ENCODE results near the gene DYNC1I1.

The DYNC1I1 gene

GRCh38 chr7:95861041-95861440 lies 88.7 kb downstream of the DYNC1I1 start:
- no peak for DNase-seq (ENCODE audit: low spot score)

- DNase-seq (ENCODE audit: low spot score) = no peak
Measured at GRCh38 chr7:95863623-95864022, 91.3 kb downstream of the DYNC1I1 start.

DNA sequence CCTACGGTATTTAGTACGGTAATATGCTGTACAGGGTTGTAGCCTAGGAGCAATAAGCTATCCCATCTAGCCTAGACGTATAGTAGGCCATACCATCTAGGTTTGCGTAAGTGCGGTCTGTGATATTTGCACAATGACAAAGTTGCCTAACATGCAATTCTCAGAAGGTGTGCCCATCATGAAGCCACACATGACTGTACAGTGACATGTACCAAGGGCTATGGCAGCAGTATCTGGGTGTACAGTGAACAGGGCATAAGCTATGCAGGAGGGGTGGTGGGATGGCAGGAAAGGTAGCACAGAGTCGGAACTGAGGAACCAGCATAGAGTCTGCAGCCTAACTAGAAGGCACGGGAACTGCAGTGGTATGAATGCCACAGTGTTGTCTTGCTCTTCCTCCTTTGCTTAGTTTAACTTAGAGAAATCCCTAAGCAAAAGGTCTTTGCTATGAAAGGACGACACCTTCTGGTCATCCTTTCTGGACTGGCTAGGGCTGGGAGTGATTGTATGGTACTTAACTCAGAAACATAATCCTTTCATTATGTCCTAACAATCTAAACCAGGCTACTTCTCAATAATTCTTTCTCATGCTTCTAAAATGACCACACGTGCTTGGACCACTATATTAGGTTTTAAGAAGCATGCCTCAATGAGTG lies 93.5 kb downstream of the DYNC1I1 start:
- DNase-seq (ENCODE audit: low spot score) = no peak

- DNase-seq (ENCODE audit: low spot score) = no peak
Measured at GRCh38 chr7:95867309-95867708, 95.0 kb downstream of the DYNC1I1 start.

DNA sequence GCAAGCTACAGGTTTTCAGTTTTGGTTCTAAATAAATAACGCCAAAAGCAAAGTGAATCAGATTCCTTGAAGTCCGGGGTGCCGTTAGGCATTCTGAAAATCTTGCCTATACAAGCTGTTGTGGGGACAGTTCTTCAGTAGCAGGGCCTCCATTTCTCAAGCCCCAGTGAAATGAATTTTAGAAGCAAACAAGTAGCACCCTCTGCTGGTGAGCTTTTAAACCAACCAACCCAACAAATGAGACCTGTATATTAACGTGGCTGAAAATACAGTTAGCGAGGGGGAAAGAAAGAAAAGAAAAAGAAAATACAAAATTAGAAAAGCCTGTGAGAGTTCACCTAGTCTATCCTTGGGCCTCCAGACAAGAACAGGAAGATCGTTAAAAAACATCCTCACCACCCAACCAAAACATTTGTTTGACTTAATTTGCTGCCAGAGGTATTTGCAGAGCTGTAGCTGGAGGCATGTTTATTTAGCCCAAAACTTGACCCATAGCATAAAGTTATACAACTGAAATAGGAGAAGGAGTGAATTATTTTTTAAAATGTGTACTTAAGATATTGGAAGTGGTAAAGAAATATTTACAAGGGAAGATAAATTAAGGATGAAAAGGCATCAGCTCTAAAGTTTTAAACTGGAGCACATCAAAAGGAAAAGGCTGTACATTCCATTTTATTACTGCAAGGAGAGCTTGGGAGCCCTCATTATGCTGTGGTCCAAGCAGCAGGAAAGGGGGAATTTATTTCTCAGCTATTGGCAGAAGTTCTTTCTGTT lies 98.9 kb downstream of the DYNC1I1 start:
- DNase-seq (ENCODE audit: low spot score) = peak; percentile 58

DNA sequence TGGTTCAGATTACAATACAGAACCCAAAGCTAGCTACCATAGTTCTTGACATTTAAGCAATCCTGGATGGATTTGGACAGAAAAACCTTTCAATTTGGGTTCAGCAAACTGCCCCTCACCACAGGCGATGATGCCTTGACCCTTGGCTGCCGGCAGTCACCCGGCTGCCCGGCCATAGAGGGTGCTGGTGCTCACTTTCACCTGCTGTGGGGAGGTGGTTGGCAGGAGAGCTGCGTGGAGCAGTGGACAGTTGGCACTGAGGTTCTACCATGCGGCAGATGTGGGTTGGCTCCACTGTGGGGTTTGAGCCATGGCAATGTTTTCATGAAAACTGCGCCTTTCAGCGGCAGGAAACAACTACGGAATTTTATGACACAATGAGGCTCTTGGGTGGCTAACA lies 99.5 kb downstream of the DYNC1I1 start:
- no peak for DNase-seq (ENCODE audit: low spot score)

DNA sequence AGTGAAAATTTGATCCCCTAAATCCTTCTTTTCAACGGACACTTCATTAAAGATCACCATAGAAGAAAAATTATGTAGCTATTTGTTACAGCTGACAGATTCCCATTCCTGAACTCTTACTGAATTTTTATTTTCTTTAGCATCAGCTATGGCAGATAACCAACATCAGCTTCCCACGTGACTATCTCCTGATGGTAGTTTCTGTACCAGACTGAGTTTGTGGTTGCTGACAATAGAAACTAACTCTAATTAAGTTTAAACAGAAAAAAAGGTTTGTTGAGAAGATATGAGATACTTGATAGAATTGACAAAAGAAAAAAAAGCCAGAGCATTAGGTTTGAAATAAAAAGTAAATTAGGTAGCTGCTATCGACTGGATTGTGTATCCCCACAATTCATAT lies 101.8 kb downstream of the DYNC1I1 start:
- no peak for DNase-seq (ENCODE audit: low spot score)

GRCh38 chr7:95874541-95875265 lies 102.3 kb downstream of the DYNC1I1 start:
- DNase-seq (ENCODE audit: low spot score) = no peak

GRCh38 chr7:95875519-95875918 lies 103.2 kb downstream of the DYNC1I1 start:
- DNase-seq (ENCODE audit: low spot score) = no peak

DNA sequence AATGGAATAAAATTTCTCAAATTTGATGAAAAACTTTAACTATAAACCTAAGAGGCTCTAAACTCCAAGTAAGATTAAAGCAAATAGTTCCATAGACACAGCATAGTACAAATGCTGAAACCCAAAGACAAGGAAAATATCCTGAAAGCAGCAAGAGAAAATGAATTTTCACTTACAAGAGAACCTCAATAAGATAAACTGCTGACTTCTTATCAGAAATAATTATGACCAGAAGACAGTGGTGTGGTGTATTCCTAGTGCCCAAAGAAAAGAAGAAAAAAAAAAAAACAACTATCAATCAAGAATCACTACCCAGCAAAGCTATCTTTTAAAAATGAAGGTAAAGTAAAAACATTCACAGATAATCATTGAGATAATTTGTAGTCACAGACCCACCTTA lies 106.3 kb downstream of the DYNC1I1 start:
- no peak for DNase-seq (ENCODE audit: low spot score)

DNA sequence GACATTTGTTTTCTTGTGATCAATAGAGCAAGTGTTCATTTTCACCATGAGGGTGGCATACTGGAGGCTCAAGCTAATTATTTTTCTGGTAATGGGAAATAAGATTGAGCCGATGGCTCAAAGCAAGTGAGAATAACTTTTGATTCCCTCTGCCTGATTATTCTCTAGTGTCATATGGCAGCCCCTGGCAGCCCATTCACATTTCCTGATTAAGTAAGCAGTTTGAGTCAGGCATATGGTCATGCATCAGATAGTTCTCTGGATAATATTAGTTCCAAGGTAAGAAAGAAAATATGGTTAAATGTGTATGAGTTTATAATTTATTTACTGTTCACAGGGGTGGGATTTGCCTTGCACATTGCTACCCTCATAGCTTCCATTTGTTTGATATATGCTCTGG lies 109.2 kb downstream of the DYNC1I1 start:
- no peak for DNase-seq (ENCODE audit: low spot score)

GRCh38 chr7:95883217-95883616 lies 110.9 kb downstream of the DYNC1I1 start:
- no peak for DNase-seq (ENCODE audit: low spot score)

- no peak for DNase-seq (ENCODE audit: low spot score)
Measured at GRCh38 chr7:95886501-95887090, 114.2 kb downstream of the DYNC1I1 start.

DNA sequence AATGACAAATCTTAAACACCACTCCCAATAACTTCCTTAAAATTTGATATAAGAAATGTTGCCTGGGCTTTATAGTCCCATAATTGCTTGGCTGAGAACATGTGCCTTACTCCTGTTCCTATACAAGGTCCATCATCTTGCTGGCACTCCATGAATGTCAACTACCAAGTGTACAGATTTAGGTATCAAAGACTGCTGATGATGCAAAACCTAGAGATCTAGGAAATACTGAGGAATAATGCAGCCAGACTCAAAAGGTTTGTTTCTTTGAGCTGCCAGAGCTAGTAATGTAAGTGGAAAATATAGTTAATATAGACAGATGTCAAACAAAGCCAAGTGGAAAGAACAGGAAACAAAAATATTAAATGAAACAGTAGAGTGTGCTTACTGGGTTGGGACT lies 121.1 kb downstream of the DYNC1I1 start:
- DNase-seq (ENCODE audit: low spot score) = no peak

- DNase-seq (ENCODE audit: low spot score) = no peak
Measured at GRCh38 chr7:95897557-95898251, 125.3 kb downstream of the DYNC1I1 start.

DNA sequence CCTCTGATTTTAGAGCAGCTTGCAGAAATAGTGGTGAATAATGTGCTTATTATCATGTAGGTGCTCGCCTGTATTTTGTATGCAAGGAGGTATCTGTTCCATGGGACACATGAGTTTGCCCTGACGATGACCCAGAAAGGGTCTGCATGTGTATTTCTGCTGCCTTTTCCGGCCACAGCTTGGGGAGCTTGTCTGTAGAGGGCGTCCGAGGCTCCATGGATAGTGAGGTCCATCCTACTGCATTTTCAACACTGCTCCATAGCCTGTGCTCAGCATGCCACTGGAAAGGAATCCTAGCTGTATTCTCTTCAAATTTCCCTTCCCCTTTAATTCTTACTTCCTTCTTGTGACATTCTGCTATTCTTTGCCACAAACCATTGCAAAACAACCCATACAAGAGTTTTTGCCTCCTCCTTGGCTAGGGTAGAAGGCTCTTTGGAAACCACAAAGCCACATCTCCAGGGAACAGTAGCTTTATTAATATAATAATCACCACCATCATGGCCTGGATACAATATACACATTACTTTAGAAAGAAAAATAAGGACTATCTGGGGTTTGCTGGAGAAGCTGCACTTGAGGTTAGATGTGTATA lies 127.7 kb downstream of the DYNC1I1 start:
- no peak for DNase-seq (ENCODE audit: low spot score)

DNA sequence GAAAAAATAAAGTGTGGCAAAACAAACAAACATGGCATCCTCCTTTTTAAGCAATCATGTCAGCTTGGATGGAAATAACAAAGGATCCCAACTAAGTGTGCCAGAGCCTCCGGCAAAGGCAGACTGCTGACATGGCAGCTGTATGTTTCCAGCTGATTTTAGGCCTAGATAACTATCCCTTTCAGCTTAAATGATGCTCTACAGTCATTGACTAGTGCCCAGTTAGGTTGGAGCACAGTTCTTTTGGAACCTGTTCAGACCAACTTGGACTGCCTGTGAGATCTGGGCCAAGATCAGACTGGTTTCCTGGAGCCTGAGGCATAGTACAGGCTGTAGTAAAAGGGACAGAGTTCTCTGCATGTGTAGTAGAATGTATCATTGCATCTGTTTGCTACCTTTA lies 128.7 kb downstream of the DYNC1I1 start:
- DNase-seq (ENCODE audit: low spot score) = no peak

GRCh38 chr7:95904099-95904498 lies 131.7 kb downstream of the DYNC1I1 start:
- no peak for DNase-seq (ENCODE audit: low spot score)

GRCh38 chr7:95905167-95905566 lies 132.8 kb downstream of the DYNC1I1 start:
- DNase-seq (ENCODE audit: low spot score) = no peak

- DNase-seq (ENCODE audit: low spot score) = no peak
Measured at GRCh38 chr7:95906851-95907250, 134.5 kb downstream of the DYNC1I1 start.

- DNase-seq (ENCODE audit: low spot score) = no peak
Measured at GRCh38 chr7:95907337-95907736, 135.0 kb downstream of the DYNC1I1 start.

DNA sequence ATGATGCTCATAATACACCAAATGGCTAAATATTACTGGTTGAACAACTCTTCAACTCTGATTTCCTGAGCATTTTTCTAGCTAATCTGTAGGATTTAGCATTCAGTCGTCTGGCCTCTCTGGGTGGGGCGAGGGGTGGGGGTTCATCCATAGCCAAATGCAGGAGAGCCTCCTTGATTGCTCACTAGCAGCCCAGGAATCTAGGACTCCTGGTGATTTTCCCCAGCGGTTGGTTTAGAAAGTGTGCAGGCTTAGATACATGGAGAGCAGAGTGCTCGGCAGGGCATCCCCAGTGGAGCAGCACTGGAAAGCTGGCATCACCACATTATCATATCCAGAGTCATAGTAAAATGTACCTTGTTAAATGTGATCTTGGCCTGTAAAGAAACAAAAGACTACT lies 136.1 kb downstream of the DYNC1I1 start:
- DNase-seq (ENCODE audit: low spot score) = no peak
